NCI-H748 (cell line): Measurements from ENCODE around the gene PDLIM4.
A peak's percentile ranks its signal among the peaks of the same experiment; 100 is the strongest.

Source experiments
- DNase-seq: peaks from one replicate; lab custom pipeline; 2025; ENCODE audit not compliant: unreplicated experiment; lab: John Stamatoyannopoulos, UW

Gene PDLIM4

GRCh38 chr5:132266836-132267160 is 9.3 kb downstream of the PDLIM4 start:
- no peak for DNase-seq

DNA sequence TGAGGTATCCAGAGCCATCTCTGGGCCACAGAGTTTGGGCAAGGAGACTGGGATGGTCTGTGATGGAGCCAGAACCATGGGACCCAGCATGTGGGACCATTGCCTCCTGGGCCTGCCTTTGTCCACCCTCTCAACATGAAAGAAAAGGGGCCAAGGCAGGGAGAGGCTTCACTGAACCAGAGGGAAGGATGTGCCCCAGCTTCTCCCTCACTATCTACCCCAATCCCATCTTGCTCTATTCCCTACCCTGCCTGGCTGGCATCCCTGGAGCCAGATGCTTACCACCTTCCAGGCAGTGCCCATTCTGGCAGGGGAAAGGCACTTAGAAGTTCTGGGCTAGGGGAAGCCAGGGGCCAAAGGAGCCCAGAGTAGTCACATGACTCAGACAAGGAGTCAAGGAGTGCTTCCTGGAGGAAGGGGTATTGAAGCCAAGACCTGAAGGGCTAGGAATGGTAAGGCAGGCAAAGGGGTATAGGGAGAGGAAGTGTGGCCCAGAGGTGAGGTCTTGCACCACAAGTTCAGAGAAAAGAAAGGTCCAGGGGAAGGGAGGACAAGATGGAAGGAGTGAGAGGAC is 9.8 kb downstream of the PDLIM4 start:
- DNase-seq, result no peak

DNA sequence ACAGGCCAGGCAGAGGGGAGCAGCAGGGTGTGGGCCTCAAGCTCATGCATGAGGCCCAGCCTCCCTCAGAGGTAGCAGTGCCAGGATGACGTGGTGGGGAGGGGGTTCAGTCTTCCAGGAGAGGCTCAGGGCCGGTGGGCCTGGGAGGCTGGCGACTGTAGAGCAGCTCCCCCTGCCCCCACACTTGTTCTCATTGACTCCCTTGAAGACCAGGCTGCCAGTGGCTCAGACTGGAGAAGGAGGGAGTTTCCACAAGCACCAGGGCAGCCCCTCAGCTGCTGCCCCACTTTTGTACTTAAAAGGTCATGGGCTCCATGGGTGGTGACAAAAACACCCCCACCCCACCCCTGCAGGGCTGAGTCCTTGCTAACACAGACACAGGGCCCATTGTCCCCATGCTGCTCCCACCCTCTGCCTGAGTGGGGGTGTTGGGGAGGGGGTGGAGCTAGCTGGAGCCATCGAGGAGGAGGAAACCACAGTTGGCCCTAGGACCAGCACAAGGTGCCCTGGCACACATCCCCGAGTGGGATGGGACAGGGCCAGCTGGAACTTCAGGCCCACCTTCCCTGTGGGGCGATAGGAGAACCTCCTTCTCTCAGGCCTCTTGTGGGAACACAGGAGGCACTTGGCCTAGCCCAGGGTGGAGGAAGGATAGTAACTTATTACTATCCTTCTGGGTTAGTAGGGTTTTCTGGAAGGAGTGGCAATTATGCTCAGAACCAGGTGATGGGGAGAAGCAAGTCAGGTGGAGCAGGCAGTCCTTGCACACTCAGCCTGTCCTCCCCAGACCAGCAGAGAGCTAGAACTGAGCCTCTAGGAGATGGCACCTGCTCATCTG is 10.7 kb downstream of the PDLIM4 start:
- DNase-seq, result no peak

- no peak for DNase-seq
These were observed 11.5 kb downstream of the PDLIM4 start for GRCh38 chr5:132268769-132269551.

- no peak for DNase-seq
These were observed 12.3 kb downstream of the PDLIM4 start for GRCh38 chr5:132269635-132270334.

- DNase-seq, result no peak
These were observed 12.8 kb downstream of the PDLIM4 start for GRCh38 chr5:132270335-132270665.

DNA sequence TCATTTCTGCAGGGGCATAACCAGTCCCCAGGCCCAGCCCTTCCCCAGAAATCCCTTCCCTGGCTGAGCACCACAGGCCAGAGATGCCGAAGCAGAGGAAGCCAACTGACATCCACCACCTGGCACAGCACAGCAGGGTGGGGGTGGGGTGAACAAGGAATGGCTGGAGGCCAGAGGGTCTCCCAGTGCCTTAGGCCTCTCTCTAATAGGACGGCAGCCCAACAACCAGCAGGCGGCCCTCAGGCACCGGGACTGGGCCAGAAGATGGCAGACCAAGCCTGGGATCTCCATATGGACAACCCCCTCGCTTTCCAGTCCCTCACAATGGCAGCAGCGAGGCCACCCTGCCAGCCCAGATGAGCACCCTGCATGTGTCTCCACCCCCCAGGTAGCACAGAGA is 13.2 kb downstream of the PDLIM4 start:
- DNase-seq, result no peak

DNA sequence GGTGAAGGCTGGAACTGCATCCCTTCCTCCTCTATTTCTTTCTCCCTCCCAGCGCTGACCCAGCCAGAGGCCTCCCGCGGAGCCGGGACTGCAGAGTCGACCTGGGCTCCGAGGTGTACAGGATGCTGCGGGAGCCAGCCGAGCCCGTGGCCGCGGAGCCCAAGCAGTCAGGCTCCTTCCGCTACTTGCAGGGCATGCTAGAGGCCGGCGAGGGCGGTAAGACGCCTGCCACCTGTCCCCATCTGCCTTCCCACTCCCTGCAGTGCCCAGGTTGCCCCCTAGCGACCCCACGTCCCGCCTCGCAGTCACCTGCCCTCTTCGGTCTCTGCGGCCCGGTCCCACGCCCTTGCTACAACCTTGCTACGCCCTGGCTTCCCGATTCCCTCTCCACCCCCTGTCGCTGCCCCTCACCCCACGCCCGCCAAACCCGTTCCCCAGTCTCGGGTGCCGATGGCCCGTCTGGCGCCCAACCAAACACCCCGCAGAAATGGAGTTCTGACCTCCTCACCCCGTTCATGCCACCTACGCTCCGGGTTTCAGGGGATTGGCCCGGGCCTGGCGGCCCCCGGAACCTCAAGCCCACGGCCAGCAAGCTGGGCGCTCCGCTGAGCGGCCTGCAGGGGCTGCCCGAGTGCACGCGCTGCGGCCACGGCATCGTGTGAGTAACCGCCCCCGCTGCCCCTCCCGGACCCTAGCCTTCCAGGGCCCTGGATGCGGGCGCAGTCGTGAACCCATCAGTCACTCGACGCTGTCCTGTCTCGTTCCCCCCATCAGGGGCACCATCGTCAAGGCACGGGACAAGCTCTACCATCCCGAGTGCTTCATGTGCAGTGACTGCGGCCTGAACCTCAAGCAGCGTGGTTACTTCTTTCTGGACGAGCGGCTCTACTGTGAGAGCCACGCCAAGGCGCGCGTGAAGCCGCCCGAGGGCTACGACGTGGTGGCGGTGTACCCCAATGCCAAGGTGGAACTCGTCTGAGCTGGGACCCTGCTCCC is 14.1 kb downstream of the PDLIM4 start:
- no peak for DNase-seq

- peak; percentile 55 for DNase-seq
These were observed 15.1 kb downstream of the PDLIM4 start for GRCh38 chr5:132272311-132273210.

DNA sequence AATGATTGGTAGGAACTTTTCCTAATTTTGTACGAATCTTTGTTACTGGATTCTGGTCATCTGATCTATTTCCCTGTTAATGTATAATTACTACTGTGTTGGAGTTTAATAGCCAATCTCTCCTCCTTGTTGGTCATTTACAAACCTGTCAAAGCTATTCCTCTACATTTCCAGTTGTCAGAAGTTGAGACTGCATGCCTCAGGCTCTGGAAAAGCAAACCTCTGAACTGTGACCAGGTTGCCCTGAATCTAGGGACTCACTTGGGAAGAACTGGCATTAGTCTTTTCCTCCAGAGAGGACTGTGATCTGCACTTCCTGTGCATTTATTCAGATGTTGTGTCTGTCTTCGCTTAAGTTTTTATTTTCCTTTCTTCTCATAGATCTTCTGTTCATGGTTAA is 16.1 kb downstream of the PDLIM4 start:
- DNase-seq, result no peak

- peak; percentile 27 for DNase-seq
These were observed 16.7 kb downstream of the PDLIM4 start for GRCh38 chr5:132274050-132274792.

DNA sequence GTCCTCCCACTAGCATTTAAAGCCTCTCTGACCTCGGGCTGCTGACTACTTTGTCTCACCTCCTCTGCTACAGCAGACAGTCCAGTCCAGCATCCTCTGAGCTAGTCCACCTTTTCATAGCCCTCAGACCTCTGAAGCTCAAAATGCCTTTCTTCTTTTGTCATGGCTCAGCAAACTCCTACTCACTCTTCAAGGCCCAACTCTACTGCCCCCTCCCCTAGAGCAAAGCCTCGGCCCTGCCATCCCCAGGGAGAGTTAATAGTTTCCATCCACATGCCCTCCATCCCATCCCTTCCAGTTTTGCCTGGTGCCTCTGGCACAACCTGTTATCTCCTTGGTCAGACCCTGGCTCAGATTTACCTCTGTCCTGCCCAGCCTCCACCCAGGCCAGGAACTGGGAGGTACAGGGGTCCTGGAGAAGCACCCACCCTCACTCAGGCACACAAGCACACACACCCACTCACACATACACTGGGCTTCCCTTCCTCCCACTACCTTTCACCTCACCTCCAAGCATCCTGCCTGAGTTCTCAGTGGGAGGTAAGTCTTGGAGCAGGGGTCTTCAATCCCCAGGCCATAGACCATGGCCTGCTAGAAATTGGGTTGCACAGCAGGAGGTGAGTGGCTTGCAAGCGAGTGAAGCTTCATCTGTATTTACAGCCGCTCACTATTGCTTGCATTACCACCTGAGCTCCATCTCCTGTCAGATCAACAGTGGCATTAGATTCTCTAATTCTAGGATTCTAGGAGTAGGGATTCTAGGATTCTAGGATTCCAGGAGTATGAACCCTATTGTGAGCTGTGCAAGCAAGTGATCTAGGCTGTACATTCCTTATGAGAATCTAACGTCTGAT is 18.1 kb downstream of the PDLIM4 start:
- no peak for DNase-seq

- DNase-seq, result no peak
These were observed 19.8 kb downstream of the PDLIM4 start for GRCh38 chr5:132277256-132277655.

DNA sequence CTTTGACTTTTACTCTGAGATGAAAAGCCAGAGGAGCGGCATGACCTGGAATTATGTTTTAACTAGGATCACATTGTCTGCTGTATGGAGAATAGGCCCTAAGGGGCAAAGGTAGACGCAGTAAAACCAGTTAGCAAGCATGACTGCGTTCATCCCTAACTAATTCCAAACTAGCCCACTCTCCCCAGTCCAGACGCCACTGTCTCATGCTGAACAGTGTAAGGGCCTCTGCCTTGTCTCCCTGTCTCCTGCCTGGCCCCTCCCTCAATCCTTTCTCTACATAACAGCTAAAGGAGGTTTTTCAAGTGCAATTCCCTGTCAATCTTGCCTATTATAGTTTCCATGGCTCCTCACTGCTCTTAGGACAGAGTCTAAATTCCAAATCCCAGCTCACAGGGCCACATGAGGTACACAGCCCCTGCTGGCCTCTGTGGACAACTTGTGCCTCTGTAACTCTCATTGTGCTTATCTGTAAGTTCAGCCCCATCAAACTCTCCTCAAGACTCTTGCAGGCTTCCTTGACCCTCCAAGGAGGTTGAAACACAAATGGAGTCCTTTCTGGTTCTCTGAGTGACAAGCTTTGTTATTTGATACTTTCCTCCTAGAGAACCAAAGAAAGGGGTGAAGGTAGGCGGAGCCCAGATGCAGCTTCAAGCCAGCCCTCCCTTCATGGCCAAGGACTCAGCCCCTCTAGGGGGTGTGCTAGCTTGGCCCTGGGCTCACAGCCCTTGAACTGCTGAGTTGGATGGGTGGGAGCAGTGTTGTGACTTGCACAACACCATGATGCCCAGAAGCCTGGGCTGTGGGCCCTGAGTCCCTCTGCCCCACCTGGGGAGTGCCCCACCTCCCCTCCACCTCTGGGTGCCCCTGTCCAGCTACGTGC is 20.7 kb downstream of the PDLIM4 start:
- no peak for DNase-seq

DNA sequence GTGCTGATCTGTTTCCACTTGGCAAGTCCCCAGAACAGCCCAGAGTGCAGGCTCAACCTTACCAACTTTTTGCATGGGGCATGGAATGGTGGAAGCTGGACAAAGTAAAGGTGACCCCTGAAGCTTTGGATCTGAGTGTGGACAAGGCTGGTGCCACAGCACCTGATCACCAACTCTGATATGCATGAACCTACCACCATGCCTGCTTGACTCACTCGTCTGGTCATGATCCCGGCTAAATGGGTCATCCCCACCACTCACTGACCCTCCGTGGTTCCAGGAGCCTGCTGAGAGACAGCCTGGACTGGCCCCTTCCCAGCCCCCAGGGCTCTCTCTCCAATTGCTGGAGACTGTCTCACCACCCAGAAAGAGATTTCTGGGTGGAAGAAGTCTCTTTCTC is 22.3 kb downstream of the PDLIM4 start:
- DNase-seq, result no peak

GRCh38 chr5:132280371-132281240 is 23.1 kb downstream of the PDLIM4 start:
- no peak for DNase-seq
